ENCODE results near the gene GRP.
"Not testable (repeated sequence)": the region's sequence is repeated elsewhere in the genome, so short reads cannot be mapped to it uniquely, and the experiment has no call there.

GRP gene

DNA sequence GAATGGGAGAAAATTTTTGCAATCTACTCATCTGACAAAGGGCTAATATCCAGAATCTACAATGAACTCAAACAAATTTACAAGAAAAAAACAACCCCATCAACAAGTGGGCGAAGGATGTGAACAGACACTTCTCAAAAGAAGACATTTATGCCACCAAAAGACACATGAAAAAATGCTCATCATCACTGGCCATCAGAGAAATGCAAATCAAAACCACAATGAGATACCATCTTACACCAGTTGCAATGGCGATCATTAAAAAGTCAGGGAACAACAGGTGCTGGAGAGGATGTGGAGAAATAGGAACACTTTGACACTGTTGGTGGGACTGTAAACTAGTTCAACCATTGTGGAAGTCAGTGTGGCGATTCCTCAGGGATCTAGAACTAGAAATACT lies 41.9 kb downstream of the GRP start:
- H3K9me3 ChIP-seq (ENCODE audit: control insufficient read depth in 1 of 2, low read length in 2 of 2); H3K4me3 ChIP-seq (ENCODE audit: low read depth in 1 of 2, low read length in 2 of 2); H3K36me3 ChIP-seq (ENCODE audit: control insufficient read depth in 1 of 2, insufficient read depth in 2 of 2, low read length in 2 of 2); H3K4me1 ChIP-seq (ENCODE audit: control insufficient read depth in 1 of 2, insufficient read depth in 2 of 2, low read length in 2 of 2); H3K27ac ChIP-seq (ENCODE audit: low read length): not testable (repeated sequence)
- peaks cover 26% of the 10 kb centered on the region for H3K27me3 ChIP-seq (ENCODE audit: low read depth, low read length)

DNA sequence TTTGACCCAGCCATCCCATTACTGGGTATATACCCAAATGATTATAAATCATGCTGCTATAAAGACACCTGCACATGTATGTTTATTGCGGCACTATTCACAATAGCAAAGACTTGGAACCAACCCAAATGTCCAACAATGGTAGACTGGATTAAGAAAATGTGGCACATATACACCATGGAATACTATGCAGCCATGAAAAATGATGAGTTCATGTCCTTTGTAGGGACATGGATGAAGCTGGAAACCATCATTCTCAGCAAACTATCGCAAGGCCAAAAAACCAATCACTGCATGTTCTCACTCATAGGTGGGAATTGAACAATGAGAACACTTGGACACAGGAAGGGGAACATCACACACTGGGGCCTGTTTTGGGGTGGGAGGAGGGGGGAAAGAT lies 42.3 kb downstream of the GRP start:
- H3K27me3 ChIP-seq (ENCODE audit: low read depth, low read length) = peaks cover 30% of the 10 kb centered on the region
- H3K9me3 ChIP-seq (ENCODE audit: control insufficient read depth in 1 of 2, low read length in 2 of 2); H3K4me1 ChIP-seq (ENCODE audit: control insufficient read depth in 1 of 2, insufficient read depth in 2 of 2, low read length in 2 of 2); H3K4me3 ChIP-seq (ENCODE audit: low read depth in 1 of 2, low read length in 2 of 2); H3K27ac ChIP-seq (ENCODE audit: low read length); H3K36me3 ChIP-seq (ENCODE audit: control insufficient read depth in 1 of 2, insufficient read depth in 2 of 2, low read length in 2 of 2): not testable (repeated sequence)

DNA sequence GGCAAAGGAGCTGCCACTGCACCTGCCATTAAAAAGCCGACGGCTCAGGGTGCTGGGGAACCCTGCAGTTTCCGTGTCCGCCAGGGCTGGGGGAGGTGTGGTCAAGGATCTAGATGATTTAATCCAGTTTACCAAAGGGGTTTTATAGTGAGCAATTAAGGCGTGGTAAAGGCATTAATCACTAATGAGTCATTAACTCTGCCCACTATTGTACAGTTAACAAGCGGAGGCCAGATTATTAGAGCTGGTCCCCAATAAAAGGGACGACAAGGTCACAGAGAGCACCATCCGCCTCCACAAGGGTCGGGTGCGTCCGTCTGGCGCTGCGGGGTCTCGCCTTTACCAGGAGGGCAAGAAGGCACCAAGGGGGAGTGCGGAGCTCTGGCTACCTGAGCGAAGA lies 43.7 kb downstream of the GRP start:
- H3K4me3 ChIP-seq (ENCODE audit: low read depth in 1 of 2, low read length in 2 of 2) = no peak overlapping the region
- no peak overlapping the region for H3K27ac ChIP-seq (ENCODE audit: low read length)
- no peaks in the 10 kb centered on the region for H3K36me3 ChIP-seq (ENCODE audit: control insufficient read depth in 1 of 2, insufficient read depth in 2 of 2, low read length in 2 of 2)
- H3K9me3 ChIP-seq (ENCODE audit: control insufficient read depth in 1 of 2, low read length in 2 of 2) = no peaks in the 10 kb centered on the region
- peaks cover 44% of the 10 kb centered on the region for H3K27me3 ChIP-seq (ENCODE audit: low read depth, low read length)
- peaks cover 0 to 15% of the 10 kb centered on the region in 2 donors for H3K4me1 ChIP-seq (ENCODE audit: control insufficient read depth in 1 of 2, insufficient read depth in 2 of 2, low read length in 2 of 2)

DNA sequence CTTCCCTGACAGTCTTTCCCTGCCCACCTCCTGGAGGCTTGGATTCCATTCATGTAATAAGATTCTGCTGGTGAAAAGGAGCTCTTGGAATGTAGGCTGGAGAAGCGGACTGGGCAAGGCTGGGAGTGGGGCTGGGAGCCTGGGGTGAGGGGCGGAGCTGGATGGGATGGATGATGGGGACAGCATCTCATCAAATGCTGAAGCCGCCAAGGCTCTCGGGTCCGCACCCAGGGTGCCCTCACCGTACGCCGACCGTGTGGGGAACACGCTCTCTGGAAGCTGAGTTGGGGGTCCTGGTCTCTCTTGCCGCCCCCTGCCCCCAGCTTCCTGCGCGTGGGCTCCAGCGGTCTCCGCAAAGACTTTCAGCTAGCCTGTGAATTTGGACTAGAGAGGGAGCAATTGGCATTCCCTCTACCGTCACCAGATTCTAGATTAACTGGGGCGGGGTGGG lies 44.2 kb downstream of the GRP start:
- H3K36me3 ChIP-seq (ENCODE audit: control insufficient read depth in 1 of 2, insufficient read depth in 2 of 2, low read length in 2 of 2) = no peaks in the 10 kb centered on the region
- H3K27me3 ChIP-seq (ENCODE audit: low read depth, low read length) = peaks cover 46% of the 10 kb centered on the region
- H3K4me3 ChIP-seq (ENCODE audit: low read depth in 1 of 2, low read length in 2 of 2) = no peak overlapping the region
- no peak overlapping the region for H3K27ac ChIP-seq (ENCODE audit: low read length)
- H3K9me3 ChIP-seq (ENCODE audit: control insufficient read depth in 1 of 2, low read length in 2 of 2) = no peaks in the 10 kb centered on the region
- peaks cover 0 to 19% of the 10 kb centered on the region in 2 donors for H3K4me1 ChIP-seq (ENCODE audit: control insufficient read depth in 1 of 2, insufficient read depth in 2 of 2, low read length in 2 of 2)

DNA sequence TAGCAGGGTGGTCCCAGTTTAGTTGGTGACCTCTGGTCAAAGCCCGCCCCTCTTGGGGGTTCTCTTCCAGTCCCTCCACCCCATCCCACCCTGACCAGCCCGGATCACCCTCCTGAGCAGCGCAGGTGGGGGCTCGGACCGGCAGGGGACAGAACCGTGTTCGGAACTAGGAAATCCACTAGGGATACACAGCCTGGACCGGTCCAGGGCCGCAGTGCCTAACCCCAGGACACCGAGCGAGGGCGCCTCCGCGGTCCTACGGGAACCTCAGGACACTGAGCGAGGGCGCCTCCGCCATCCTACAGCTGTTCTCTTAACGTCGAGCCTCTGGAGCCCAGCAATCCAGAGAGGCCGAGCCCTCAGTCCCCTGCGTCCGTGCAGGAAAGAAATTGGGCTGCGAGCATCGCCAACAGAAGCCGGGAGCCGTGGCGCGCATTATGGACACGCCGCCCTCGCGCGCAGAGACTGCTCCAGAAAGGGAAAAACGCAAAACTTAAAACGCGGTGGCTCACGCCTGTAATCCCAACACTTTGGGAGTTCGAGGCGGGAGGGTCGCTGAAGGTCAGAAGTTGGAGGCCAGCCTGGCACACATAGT lies 44.8 kb downstream of the GRP start:
- Histone ChIP-seq H3K36me3 (ENCODE audit: control insufficient read depth in 1 of 2, insufficient read depth in 2 of 2, low read length in 2 of 2) (no peaks in the 10 kb centered on the region), H3K4me1 (ENCODE audit: control insufficient read depth in 1 of 2, insufficient read depth in 2 of 2, low read length in 2 of 2) (peaks cover 0 to 24% of the 10 kb centered on the region in 2 donors), H3K9me3 (ENCODE audit: control insufficient read depth in 1 of 2, low read length in 2 of 2) (no peaks in the 10 kb centered on the region), H3K27me3 (ENCODE audit: low read depth, low read length) (peaks cover 50% of the 10 kb centered on the region), H3K27ac (ENCODE audit: low read length) (no peak overlapping the region), H3K4me3 (ENCODE audit: low read depth in 1 of 2, low read length in 2 of 2) (peak overlapping the region in 1 of 2 donors; percentile 44)

DNA sequence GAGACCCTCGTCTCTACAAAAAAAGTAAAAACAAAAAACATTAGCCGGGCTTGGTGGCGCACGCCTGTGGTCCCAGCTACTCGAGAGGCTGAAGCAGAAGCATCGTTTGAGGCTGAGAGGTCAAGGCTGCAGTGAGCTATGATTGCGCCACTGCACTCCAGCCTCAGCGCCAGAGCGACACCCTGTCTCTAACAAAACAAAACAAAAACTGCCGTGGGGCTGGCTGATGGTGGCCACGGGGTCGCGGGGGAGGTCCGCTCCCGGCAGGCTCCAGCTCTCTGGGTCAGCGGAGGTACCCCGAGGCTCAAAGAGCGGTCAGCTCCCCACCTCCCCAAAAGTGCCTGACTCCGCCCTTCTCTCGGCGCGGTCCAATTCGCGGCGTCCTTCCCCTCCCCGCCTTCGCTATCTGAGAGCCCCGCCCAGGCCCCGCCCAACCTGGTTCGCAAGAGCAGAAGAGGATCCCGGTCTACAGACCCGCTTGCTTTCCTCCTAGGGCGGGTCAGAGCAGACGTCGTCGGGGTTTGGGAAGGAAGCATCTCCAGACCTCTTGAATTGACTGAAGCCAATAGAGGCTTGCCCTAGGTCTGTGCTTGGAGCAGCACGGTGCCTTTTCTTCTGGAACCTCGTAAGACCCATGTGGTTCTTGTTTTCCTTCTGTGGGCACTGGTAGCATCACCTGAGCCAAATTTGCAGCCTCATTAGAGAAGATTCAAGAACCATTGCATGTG lies 45.5 kb downstream of the GRP start:
- H3K4me1 ChIP-seq (ENCODE audit: control insufficient read depth in 1 of 2, insufficient read depth in 2 of 2, low read length in 2 of 2) = peaks cover 0 to 24% of the 10 kb centered on the region in 2 donors
- H3K27ac ChIP-seq (ENCODE audit: low read length) = no peak overlapping the region
- no peaks in the 10 kb centered on the region for H3K9me3 ChIP-seq (ENCODE audit: control insufficient read depth in 1 of 2, low read length in 2 of 2)
- H3K27me3 ChIP-seq (ENCODE audit: low read depth, low read length) = peaks cover 56% of the 10 kb centered on the region
- peak overlapping the region in 1 of 2 donors; percentile 44 for H3K4me3 ChIP-seq (ENCODE audit: low read depth in 1 of 2, low read length in 2 of 2)
- H3K36me3 ChIP-seq (ENCODE audit: control insufficient read depth in 1 of 2, insufficient read depth in 2 of 2, low read length in 2 of 2) = no peaks in the 10 kb centered on the region

DNA sequence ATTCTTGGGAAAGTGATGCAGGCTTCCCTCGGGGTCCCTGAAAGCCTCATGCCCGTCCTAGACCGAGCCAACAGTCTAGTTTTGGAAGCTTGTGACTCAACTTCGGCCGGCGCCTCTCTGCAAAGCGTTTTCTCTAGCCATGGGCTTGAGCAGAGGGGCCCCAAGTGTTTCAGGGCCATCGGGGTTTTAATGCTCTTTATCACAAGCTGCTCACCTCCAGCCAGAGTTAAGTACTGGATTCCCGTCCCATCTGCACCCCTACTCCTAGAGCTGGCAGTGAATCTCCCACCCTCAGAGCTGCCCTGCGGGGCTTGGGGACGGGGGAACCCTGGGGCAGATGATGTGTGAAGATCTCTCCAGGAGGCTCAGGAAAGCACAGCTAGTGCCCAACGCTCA lies 46.0 kb downstream of the GRP start:
- Histone ChIP-seq H3K4me3 (ENCODE audit: low read depth in 1 of 2, low read length in 2 of 2) (no peak overlapping the region), H3K4me1 (ENCODE audit: control insufficient read depth in 1 of 2, insufficient read depth in 2 of 2, low read length in 2 of 2) (peaks cover 0 to 24% of the 10 kb centered on the region in 2 donors), H3K36me3 (ENCODE audit: control insufficient read depth in 1 of 2, insufficient read depth in 2 of 2, low read length in 2 of 2) (no peaks in the 10 kb centered on the region), H3K27ac (ENCODE audit: low read length) (no peak overlapping the region), H3K27me3 (ENCODE audit: low read depth, low read length) (peaks cover 62% of the 10 kb centered on the region), H3K9me3 (ENCODE audit: control insufficient read depth in 1 of 2, low read length in 2 of 2) (no peaks in the 10 kb centered on the region)

DNA sequence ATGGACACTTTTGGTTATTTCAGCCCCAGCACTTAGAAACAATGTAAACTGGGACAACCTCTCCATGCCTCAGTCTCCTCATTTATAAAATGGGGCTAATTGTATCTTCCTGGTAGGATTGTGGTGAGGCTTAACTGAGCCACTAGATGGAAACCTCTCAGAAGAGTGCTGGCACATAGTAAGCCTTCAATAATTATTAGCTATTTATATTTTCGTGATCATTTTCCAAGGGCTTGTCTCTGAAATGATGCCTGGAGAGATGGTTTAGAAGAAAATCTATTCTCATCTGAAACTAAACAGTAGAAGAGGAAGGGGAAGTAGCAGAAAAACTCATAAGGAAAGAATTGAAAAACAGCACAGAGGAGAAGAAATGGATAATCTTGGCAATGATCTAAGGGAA lies 46.5 kb downstream of the GRP start:
- H3K36me3 ChIP-seq (ENCODE audit: control insufficient read depth in 1 of 2, insufficient read depth in 2 of 2, low read length in 2 of 2) = no peaks in the 10 kb centered on the region
- peaks cover 0 to 24% of the 10 kb centered on the region in 2 donors for H3K4me1 ChIP-seq (ENCODE audit: control insufficient read depth in 1 of 2, insufficient read depth in 2 of 2, low read length in 2 of 2)
- H3K4me3 ChIP-seq (ENCODE audit: low read depth in 1 of 2, low read length in 2 of 2) = no peak overlapping the region
- H3K27ac ChIP-seq (ENCODE audit: low read length) = no peak overlapping the region
- no peaks in the 10 kb centered on the region for H3K9me3 ChIP-seq (ENCODE audit: control insufficient read depth in 1 of 2, low read length in 2 of 2)
- peaks cover 66% of the 10 kb centered on the region for H3K27me3 ChIP-seq (ENCODE audit: low read depth, low read length)

DNA sequence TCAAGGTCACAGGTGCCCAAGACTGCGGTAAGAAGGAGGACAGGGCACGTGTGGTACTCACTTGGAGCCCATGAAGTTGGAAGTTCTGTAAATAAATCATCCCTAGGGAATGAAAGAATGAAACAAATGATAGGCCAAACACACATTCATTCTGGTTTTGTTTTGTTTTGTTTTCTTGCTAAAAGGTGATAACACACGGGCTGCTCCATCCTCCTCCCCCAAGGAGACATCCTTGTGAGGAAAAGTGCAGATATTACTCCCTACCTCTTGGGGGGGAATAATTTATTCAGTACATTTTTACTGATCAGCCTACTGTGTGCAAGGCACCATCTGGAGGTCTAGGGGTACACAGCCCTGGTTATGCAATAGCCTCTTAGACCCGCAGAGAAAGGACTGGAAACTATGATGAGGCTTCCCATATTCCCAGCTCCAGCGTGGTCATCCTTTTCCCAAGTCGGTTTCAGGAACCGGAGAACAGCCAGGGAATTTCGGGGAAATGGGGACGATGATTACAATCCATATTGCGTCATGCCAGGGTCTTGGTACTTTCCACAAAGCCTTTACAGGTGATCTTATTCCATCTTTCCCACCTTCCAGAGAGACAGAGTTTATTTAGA lies 47.0 kb downstream of the GRP start:
- Histone ChIP-seq H3K36me3 (ENCODE audit: control insufficient read depth in 1 of 2, insufficient read depth in 2 of 2, low read length in 2 of 2) (no peaks in the 10 kb centered on the region), H3K4me1 (ENCODE audit: control insufficient read depth in 1 of 2, insufficient read depth in 2 of 2, low read length in 2 of 2) (peaks cover 0 to 26% of the 10 kb centered on the region in 2 donors), H3K4me3 (ENCODE audit: low read depth in 1 of 2, low read length in 2 of 2) (no peak overlapping the region), H3K27me3 (ENCODE audit: low read depth, low read length) (peaks cover 72% of the 10 kb centered on the region), H3K27ac (ENCODE audit: low read length) (no peak overlapping the region), H3K9me3 (ENCODE audit: control insufficient read depth in 1 of 2, low read length in 2 of 2) (no peaks in the 10 kb centered on the region)

DNA sequence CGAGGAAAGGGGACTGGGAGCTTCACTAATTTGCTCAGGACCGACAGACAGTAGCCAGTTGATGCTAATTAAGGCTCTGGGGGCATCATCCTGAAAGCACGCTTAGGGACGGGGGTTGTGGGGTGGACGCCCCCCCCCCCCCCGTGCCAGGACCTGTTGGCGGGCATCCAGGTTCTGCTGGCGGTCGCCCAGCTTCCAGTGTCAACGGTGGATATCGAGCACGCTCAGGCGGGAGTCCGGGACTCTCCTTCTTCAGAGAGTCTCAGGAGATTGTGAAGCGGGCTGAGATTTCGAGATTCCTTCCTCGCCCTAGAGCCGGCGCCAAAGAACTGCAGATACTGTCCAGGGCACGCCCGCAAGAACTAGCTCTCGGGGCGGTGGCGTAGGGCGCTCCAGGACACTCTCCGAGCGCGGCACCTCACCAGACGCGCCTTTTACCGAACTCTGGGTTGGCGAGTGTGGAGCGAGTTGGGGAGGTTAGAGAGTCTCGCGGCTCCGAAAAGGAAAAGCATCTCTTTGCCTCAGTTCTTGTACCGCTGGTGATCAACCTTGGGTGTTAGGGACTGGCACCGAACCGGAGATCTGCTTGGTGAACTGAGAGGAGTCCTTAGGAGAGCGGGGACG lies 47.7 kb downstream of the GRP start:
- H3K27ac ChIP-seq (ENCODE audit: low read length) = no peak overlapping the region
- H3K9me3 ChIP-seq (ENCODE audit: control insufficient read depth in 1 of 2, low read length in 2 of 2) = no peaks in the 10 kb centered on the region
- peaks cover 0 to 32% of the 10 kb centered on the region in 2 donors for H3K4me1 ChIP-seq (ENCODE audit: control insufficient read depth in 1 of 2, insufficient read depth in 2 of 2, low read length in 2 of 2)
- peaks cover 78% of the 10 kb centered on the region for H3K27me3 ChIP-seq (ENCODE audit: low read depth, low read length)
- H3K36me3 ChIP-seq (ENCODE audit: control insufficient read depth in 1 of 2, insufficient read depth in 2 of 2, low read length in 2 of 2) = no peaks in the 10 kb centered on the region
- H3K4me3 ChIP-seq (ENCODE audit: low read depth in 1 of 2, low read length in 2 of 2) = no peak overlapping the region

DNA sequence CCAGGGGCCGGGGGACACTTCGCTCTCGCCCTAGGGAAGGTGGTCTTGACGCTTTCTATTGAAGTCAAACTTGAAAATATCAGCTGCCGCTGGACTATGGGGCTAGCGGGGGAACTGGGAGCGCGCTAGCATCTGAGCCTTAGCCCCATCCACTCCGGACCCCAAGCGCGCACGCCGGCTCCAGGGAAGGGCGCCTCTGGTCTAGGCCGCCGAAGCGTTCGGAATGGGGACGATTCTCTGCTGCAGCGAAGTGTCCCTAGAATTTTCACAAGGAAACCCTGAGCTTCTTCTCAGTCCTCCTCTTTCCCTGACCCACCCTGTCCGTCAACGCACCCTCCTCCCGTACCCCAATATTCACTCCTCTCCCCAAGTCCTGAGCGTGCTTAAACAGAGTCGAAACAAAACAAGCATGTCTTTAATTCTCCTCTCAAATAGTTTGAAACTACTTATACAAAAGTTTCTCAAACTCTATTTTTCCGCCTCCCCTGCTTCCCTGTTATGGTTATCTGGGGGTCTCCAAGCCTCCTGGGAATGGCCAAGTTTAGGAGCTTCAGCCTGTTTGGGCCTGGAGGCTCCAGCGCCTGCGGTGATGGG lies 48.3 kb downstream of the GRP start:
- peak overlapping the region in 1 of 2 donors; percentile 1 for H3K4me3 ChIP-seq (ENCODE audit: low read depth in 1 of 2, low read length in 2 of 2)
- peaks cover 82% of the 10 kb centered on the region for H3K27me3 ChIP-seq (ENCODE audit: low read depth, low read length)
- peaks cover 0 to 39% of the 10 kb centered on the region in 2 donors for H3K4me1 ChIP-seq (ENCODE audit: control insufficient read depth in 1 of 2, insufficient read depth in 2 of 2, low read length in 2 of 2)
- H3K36me3 ChIP-seq (ENCODE audit: control insufficient read depth in 1 of 2, insufficient read depth in 2 of 2, low read length in 2 of 2) = no peaks in the 10 kb centered on the region
- H3K27ac ChIP-seq (ENCODE audit: low read length) = no peak overlapping the region
- no peaks in the 10 kb centered on the region for H3K9me3 ChIP-seq (ENCODE audit: control insufficient read depth in 1 of 2, low read length in 2 of 2)

All from muscle layer of duodenum (tissue), 2 donors.